ENCODE data around the gene C6orf15.

C6orf15 gene

DNA sequence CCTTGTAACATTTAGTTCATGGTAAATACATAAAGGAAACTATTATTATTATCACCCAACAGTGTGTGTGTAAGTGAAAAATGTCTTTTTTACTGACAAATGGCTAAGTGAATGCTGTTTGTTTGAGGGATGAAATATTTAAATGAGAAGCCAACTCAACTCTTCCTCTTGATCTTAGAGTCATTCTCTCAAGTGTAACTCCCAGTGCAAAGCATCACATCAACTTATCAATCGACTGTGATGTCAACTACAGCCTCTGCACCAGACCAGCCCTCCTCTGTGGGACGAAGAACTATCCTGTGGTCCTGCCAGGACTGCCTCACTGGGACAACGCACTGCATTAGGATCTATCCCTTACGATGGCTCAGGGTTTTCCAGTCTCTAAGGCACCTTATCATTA, 5.3 kb downstream of the C6orf15 start:
- DNase-seq (ENCODE audit: low read depth), result no peak

DNA sequence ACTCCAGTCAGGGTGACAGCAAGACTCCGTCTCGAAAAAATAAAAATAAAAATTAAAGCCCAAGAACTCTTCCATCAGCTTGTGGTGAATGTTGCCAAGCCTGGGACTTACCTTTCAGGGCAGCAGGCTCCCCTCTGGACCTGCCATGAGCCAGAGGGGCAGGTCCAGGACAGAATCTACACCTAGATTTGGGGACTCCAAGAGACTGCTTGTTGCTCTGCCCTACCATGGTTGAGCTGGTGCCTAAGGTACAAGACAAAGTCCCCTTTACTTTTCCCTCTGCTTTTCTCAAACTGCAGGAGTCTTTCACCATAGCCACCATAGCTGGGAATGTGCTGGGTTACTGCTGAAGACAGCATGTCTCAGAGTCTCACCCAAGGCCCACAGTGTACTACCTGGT, 9.2 kb downstream of the C6orf15 start:
- no peak for DNase-seq (ENCODE audit: low read depth)

GRCh38 chr6:31098449-31098938, 13.9 kb downstream of the C6orf15 start:
- no peak for DNase-seq (ENCODE audit: low read depth)

DNA sequence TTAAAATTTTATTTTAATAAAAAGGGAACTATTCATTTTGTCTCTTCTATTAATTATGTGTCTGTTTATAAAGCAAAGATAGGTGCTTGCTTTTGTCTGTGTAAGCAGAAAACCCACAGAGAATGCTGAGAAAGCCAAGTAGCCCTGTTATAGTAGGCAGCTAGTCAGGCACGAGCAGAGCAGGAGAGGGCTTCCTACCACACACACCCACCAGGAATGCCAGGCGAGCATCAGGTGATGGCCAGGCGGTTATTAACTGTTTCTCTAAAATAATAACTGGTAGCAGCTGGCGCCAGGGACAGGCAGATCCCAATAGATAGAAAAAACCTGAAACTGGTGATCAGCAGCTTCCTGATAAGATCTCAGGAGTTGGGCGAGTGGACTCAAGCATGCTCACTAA, 15.7 kb downstream of the C6orf15 start:
- DNase-seq (ENCODE audit: low read depth), result no peak

DNA sequence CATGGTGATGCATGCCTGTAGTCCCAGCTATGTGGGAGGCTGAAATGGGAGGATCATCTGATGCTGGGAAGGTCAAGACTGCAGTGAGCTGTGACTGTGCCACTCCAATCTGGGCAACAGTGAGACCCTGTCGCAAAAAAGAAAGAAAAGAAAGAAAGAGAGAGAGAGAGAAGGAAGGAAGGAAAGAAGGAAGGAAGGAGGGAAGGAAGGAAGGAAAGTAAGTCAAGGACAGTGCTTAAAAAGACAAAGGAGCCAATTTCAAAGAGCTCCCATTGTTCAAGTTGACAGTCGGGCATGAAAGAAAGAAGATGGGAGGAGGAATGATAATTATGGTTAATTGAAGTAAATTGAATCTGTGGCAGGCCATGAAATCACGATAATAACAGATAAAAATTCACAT, 16.2 kb downstream of the C6orf15 start:
- DNase-seq (ENCODE audit: low read depth), result no peak

DNA sequence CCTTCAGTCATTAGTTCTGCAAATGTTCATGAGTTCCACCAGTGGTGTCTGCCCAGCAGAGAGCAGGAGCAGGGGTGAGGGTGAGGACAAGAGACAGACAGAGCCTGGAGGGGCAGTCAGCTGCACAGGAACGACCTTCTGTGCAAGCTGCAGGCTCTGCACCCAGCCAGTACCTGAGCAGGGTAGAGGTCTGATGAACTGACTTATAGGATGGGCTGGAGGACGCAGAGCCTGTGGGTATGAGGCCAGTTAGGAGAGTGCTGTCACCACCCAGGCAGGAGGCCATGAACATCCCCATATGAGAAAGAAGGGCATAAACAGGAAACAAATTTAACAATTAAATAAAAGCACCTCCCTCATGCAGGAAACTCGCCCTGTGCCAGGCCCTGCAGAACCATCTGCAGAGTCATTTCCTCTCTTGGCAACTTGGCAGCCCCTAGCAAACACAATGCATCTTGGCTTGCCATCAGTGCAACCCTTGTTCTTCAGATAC, 17.9 kb downstream of the C6orf15 start:
- DNase-seq (ENCODE audit: low read depth), result no peak

- DNase-seq (ENCODE audit: low read depth), result no peak
Observed at GRCh38 chr6:31092769-31093505, 19.4 kb downstream of the C6orf15 start.

GRCh38 chr6:31092238-31092637, 20.1 kb downstream of the C6orf15 start:
- no peak for DNase-seq (ENCODE audit: low read depth)

DNA sequence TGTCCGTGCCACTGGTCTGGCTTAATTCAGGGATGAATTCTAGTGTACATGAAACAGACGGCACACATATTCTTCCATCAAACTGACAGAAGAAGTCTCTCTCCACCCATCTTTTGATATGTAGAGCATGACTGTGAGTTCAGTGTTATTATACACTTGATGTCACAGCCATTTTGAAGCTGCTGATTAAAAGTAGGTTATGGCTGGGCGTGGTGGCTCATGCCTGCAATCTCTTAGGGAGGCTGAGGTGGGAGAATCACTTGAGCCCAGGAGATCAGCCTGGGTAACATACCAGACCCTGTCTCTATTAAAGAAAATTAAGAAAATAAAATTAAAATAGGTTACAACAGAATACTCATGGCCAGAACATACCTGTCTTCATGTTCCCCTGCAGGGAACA, 20.7 kb downstream of the C6orf15 start:
- no peak for DNase-seq (ENCODE audit: low read depth)

- DNase-seq (ENCODE audit: low read depth), result no peak
Observed at GRCh38 chr6:31090973-31091364, 21.4 kb downstream of the C6orf15 start.

GRCh38 chr6:31090275-31090972, 22.0 kb downstream of the C6orf15 start:
- no peak for DNase-seq (ENCODE audit: low read depth)

GRCh38 chr6:31087494-31088089, 24.8 kb downstream of the C6orf15 start:
- DNase-seq (ENCODE audit: low read depth), result no peak

DNA sequence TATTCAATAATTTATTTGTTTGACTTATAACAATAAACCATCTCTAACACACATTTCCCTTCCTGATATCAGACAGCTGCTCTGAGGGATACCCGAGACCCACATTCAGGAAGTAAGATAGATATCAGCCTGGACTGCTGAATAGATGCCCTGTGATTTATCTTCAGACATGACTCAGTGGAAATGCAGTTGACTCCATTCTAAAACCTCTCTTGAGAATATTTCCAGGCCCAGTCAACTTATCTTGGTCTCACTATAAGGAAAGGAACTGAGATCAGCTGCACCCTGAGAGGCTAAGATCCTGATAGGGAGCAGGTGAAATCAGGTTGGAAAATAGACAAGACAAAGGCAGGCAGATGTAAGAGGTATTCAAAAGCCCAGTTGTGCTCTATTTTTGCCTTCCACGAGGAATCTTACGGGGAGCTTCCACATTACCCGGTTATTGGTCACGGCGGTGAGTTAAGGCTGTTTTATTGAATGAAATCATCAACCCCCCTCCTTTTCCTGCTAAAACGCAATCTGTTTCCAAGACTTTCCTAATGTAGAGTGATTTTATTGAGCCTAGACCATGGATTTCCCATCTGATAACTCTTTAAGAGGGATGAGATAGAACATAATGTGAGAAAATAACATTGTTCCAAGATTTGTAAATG, 25.5 kb downstream of the C6orf15 start:
- DNase-seq (ENCODE audit: low read depth), result no peak

- no peak for DNase-seq (ENCODE audit: low read depth)
Observed at GRCh38 chr6:31083742-31084354, 28.5 kb downstream of the C6orf15 start.

DNA sequence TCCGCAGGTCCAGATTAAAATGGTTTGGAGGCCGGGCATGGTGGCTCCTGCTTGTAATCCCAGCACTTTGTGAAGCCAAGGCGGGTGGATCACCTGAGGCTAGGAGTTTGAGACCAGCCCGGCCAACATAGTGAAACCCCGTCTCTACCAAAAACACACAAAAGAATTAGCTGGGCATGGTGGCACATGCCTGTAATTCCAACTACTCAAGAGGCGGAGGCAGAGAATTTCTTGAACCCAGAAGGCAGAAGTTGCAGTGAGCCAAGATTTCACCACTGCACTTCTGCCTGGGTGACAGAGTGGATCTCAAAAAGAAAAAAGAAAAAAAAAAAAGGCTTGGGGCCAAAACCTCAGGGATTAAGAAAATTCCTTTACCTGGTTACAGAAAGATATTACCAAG, 30.5 kb downstream of the C6orf15 start:
- DNase-seq (ENCODE audit: low read depth), result no peak

GRCh38 chr6:31079656-31080261, 32.6 kb downstream of the C6orf15 start:
- no peak for DNase-seq (ENCODE audit: low read depth)

DNA sequence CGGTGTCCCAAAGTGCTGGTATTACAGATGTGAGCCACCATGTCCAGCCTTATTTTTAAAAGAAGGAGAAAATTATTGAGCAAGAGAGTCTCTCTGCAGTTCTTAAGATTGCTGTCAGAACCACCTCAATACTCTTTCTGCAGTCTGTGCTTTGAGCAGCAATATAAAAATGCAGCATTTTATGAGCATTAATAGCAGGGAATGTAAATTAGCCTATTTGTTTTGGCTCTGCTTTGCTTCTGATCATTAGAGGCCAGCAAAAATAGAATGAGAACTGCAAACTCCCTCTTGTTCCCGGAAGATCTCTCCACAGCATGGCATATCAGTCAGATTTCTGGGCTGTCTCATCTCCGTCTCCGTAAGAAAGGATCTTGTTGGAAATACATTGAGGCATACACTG, 35.8 kb downstream of the C6orf15 start:
- no peak for DNase-seq (ENCODE audit: low read depth)

GRCh38 chr6:31075528-31075927, 36.8 kb downstream of the C6orf15 start:
- no peak for DNase-seq (ENCODE audit: low read depth)

- no peak for DNase-seq (ENCODE audit: low read depth)
Observed at GRCh38 chr6:31074401-31074800, 38.0 kb downstream of the C6orf15 start.

- DNase-seq (ENCODE audit: low read depth), result no peak
Observed at GRCh38 chr6:31070711-31071197, 41.6 kb downstream of the C6orf15 start.

DNA sequence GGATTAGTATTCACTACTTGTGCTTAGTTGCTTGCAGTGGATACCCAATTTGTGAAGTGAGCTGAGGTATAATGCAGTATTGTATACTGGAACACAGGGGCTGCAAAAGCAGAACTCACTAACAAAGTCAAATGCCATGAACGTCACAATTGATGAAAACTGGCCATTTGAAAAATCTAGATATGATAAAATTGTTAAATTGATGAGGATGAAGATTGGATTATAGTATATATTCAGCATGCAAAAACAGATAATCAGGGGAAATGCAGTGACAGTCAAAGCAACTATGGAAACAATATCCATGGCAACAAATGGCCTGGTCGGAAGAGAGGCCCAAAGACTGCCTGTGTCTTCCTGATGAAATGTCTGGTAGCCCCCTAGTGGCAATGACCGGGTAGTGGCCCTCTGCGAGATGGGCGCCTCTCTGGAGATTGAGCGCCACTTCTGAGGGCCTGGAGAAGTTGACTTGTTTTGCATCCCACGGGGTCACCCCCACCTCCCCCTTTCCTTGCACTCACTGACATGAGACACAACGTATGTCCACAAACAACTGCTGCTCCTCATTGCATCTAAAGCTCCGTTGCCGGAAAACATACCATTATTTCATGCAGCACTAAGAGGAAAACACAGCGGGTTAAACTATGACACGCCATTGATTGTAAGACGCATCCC, 43.6 kb downstream of the C6orf15 start:
- DNase-seq (ENCODE audit: low read depth), result no peak

All from GM04503 (cell line).